AG09319 (cell line): ENCODE results near the gene WNK2.

Experiments
- DNase-seq: peaks from one replicate; pipeline ENCODE4 v3.0.0-alpha.2; 2010; ENCODE audit warnings: low read depth; ENCODE audit errors: extremely low read depth
- CTCF ChIP-seq: IDR thresholded peaks from 2 replicates; pipeline ENCODE4 v1.5.1; 2011; ENCODE audit warnings: low read depth, mild to moderate bottlenecking, inconsistent platforms, low read length, moderate library complexity

WNK2 gene

GRCh38 chr9:93207860-93208734 lies 24.2 kb downstream of the WNK2 start:
- TF ChIP-seq CTCF: no peak
- DNase-seq: no peak

- no peak for DNase-seq
- no peak for TF ChIP-seq CTCF
Observed at GRCh38 chr9:93209097-93209496, 25.2 kb downstream of the WNK2 start.

GRCh38 chr9:93209576-93210323 lies 25.8 kb downstream of the WNK2 start:
- no peak for TF ChIP-seq CTCF
- no peak for DNase-seq

GRCh38 chr9:93210324-93210973 lies 26.5 kb downstream of the WNK2 start:
- TF ChIP-seq CTCF: no peak
- no peak for DNase-seq

GRCh38 chr9:93210974-93211653 lies 27.2 kb downstream of the WNK2 start:
- no peak for DNase-seq
- no peak for TF ChIP-seq CTCF

- no peak for DNase-seq
- TF ChIP-seq CTCF: no peak
Observed at GRCh38 chr9:93211654-93212001, 27.7 kb downstream of the WNK2 start.
